Ureter (tissue), 1 donor: Measurements from ENCODE around the gene FER1L5. TPM values are rescaled to one million over a fixed set of nuclear protein-coding genes. Genes with fewer than 3 reads are reported as not detected.

Source experiments
- DNase-seq: peaks from one replicate; pipeline ENCODE4 v3.0.0-alpha.2; 2020; ENCODE audit warnings: low spot score
- total RNA-seq: library from RNA; stranded (reverse); gene quantifications from one replicate; pipeline ENCODE4 v1.2.4, GENCODE V29; 2023
- donor health status: DM: yes; HTN: yes; CAD: no.

FER1L5 gene
- total RNA-seq, 1 donor from 2014 or later: 1.1 TPM

DNA sequence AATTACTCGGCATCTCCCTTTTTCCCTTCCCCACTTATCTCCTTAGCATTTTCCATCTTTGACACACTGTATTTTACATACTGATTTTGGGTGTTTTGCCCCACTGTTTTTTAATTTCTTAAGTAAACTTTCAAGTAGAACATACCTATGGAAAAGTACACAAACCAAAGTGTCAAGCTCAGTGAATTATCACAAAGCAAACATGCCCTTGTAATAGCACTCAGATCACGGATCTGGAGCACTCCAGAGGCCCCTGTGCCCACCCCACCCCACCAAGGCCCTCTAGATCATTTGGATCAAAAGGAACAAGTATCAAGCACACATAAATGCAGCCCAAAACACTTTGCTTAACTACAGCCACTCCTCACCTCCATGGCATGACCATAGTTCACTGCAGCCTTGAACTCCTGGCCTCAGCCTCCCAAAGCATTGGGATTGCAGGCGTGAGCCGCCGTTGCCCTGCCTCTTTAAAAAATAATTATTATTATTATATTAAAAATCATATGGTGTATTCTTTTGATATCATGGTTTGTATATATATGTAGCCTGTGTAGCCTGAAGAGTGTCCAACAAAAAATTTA is 38.1 kb downstream of the FER1L5 start:
- DNase-seq: no peak

DNA sequence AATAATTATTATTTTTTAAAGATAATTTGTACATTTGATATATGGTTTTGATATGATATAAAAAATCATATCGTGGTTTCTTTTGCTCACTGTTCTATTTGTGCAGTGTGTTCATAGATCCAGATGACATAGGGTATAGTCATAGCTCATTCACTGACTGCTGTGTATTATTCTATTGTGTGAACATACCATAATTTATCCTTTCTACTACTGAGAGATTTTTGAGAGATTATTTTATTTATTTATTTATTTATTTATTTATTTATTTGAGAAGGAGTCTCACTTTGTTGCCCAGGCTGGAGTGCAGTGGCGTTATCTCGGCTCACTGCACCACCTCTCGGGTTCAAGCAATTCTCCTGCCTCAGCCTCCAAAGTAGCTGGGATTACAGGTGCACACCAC is 39.0 kb downstream of the FER1L5 start:
- no peak for DNase-seq

DNA sequence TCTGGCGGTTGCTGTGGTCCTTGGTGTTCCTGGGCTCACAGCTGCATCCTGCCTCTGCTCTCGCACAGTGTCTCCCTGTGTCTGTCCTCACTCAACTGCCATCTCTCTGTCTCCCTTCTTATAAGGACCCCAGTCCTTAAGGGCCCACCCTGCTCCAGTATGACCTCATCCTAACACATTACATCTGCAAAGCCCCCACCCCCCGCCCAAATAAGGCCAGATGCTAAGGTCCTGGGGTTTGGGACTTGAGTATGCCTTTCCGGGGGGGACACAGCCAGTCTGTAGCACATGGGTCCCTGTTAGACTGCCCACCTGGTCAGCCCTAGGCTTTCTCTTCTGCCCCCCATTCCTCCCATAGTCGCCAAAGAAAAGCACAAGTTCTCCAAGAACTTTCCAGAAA is 40.7 kb downstream of the FER1L5 start:
- no peak for DNase-seq

DNA sequence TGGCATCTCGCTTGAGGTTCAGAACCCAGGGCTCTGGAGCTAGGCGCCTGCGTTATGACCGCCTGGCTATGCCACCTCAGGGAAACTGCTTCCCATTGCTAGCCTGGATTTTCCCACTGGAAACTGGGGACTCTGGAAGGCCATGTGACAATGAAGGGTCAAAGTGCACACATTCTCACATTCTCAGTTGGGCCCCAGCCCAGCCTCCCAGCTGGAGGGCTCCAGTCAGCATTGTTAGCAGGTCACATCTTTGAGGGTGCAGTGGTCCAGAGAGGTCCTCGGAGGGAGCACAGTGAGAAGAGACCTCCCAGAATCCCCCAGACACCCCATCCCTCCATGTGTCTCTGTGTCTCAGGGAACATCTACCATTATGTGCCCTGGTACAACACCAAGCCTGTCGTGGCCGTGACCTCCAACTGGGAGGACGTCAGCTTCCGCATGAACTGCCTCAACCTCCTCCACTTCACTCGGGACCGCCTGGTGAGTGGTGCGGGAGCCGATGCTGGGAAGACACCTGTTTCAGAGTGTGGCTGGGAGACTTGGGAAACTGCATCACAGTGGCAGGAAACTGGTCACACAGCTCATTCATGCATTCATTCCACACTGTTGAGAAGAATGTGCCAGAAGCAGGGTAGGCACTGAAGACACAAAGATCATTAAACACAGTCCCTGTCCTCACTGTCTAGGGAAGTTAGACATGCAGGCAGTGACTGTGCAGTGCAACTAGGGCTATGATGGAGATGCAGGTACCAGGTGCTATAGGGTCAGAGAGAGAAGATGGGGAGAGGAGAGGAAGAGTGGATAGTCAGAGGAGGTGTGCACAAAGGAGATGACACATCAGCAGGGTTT is 41.6 kb downstream of the FER1L5 start:
- no peak for DNase-seq

DNA sequence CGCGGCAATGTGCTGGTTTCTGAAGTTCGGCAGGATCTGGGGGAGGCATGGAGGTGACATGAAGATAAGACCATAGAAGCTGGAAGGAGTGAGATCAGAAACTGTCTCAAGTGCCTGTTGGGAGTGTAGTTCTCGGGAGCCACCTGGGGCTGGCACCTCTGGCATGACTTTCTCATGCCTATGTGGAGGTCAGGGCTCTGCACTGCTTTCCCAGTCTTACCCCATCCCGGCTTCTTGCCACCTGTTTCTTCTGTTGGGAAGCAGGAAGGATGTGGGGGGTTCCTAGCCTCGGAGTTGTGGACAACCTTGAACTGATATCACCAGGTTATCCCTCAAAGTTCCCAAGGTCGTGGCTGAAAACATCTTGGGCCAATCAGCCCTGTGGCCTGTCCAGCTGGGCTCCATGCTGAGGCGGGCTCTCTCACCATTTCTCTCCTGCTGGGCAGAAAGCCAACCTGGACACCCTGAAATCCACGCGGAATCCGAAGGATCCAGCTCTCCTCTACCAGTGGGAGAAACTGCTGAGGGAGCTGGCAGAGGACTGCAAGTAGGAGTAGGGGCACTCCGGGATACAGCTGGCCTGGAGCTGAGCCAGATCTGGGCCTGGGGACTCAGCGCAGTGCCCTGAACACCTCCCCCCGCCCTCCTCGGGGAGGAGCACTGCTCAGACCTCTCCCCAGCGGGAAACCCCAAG is 42.5 kb downstream of the FER1L5 start:
- DNase-seq: no peak

DNA sequence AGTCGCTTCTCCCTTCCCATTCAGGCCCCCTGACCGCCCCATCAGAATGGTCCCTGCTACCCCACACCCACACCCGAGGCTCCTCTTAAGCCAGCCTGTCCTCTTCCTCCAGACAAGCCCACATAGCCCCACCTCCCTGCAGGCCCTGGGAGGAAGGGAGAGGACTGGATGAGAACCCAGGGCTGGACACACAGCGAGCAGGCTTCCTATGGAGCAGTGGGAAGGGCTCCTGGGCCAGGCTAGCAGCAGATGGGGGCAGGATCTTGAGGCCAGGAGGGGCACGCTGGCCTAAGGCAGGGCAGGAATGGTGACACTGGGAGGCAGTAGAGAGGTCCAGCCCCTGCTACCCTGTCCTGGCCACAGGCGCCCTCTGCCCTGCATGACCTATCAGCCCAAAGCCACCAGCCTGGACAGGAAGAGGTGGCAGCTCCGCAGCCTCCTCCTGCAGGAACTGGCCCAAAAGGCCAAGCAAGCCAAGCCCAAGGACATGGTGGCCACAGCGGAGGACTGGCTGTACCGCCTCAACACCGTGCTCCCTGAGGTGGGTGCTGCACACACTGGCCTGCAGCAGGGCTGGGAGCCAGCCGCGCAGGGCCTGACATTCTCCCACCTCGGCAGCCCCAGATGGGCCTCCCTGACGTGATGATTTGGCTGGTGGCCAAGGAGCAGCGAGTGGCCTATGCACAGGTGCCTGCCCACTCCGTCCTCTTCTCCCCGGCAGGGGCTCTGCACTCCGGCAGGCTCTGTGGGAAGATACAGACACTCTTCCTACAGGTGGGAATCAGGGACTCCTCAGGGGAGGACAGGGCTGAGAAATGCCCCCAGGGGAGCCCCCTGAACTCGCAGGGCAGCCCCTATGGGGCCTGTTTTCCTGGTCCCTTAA is 43.3 kb downstream of the FER1L5 start:
- DNase-seq: no peak

DNA sequence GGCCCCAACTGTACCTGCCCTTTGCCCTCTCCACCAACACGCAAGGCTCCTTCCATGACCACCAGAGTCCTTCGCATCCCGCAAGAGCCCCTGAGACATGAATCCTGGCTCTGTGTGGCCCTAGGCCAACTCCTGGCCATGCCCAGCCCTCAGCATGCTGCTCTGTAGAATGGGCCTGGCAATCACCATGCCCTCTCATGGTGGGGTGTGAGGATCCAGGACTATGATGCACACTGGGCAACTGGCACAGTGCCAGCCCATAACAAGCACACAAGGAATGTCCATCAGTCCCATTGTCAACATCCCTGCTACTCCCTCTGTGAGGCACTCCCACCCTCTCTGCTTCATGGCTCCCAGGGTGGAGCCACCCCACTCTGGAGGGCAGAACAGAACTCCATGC is 44.7 kb downstream of the FER1L5 start:
- DNase-seq: no peak

DNA sequence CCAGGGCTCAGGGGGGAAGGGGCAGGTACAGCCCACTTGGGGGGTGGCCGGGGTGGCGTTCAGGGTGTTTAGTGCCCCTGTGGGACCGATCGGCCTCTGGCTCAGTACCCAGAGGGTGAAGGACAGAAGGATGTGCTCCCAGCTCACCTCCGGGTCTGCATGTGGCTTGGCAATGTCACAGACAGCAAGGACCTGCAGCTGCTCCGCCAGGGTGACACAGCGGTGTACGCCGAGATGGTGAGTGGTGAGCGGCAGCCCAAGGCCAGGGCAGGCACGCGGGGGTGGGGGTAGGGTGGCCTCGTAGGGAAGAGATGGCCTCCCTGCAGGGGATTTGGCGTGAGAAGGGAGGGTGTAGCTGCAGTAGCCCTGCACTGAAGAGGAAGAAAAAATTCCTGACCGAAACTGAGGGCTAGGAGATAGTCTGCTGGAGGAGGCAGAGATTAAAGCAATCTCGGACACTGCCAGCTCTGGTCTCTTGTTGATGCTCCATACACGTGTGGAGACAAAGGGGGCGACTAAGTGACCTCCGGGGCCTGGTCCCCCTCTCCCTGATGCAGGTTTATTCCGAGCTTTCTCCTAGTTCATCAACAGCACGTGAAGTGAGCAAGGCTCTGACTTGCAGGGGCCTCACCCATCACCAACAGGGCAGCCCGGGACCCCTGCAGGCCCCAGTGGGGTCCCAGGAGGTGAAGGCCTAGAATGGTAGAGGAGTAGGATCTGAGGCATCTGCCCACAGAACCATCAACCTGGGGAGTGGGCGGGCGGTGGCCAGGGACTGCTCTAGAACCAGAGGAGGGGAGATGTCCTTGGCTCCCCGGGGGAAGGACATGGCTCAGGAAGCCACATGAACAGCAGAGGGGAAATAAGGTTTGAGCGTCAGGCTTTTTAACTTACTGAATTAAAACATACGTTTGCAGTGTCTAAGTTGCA is 45.4 kb downstream of the FER1L5 start:
- no peak for DNase-seq

DNA sequence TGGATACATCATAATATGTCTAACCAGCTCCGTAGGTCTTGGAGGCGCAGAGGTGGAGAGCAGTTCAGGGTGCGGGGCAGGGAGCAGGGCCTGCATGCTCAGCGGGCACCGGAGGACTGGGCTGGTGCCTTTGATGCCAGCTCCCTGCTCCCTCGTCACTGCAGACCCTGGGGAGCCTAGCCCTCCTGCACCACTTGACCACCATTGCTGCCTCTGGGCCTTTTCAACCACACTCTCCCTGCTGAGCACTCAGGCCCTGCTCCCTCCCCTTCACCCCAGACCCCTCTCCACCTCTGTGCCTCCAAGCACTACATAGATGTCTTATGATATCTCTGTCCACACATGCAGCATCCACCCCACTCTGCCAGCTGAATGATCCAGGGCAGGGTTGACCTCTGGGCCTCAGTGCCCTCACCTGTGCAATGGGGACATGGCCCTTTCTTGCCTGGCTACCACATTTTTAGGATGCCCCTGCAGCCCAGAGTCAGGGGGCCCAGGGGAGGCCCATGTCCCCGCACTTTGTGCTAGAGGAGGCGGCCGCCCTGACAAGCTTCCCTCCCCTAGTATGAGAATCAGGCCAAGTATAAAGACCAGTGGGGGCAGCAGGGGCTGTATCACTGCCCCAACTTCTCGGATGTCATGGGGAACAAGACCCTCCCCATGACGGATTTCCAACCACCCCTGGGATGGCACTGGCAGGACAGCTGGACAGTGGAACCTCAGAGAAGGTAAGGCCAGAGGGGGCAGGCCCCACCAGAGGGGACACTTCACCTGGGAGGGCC is 46.3 kb downstream of the FER1L5 start:
- no peak for DNase-seq

DNA sequence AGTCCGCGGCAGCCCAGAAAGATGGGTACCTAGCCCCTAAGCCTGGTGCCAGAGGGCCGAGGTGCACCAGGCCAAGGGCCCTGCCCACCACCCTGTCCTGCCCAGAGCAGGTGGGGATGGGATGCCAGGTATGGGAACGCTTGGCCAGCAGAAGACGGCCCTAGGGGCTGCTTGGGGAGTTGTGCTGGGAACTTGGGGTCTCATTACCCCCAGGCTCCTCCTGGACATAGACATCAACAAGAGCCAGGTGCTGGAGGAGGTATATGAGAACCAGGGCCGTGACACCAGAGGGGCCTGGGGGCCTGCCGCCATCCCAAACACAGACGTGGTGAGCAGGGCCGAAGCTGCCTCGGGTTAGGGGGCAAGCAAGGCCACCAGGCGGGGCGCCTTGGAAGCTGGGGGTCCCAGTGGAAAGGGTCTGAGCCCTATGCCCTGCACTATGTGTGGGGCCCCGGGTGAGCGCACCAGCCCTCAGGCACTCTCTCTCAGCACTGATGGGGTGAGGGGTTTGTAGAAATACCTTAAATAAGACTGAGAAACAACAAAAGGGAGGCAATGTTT is 46.9 kb downstream of the FER1L5 start:
- no peak for DNase-seq

DNA sequence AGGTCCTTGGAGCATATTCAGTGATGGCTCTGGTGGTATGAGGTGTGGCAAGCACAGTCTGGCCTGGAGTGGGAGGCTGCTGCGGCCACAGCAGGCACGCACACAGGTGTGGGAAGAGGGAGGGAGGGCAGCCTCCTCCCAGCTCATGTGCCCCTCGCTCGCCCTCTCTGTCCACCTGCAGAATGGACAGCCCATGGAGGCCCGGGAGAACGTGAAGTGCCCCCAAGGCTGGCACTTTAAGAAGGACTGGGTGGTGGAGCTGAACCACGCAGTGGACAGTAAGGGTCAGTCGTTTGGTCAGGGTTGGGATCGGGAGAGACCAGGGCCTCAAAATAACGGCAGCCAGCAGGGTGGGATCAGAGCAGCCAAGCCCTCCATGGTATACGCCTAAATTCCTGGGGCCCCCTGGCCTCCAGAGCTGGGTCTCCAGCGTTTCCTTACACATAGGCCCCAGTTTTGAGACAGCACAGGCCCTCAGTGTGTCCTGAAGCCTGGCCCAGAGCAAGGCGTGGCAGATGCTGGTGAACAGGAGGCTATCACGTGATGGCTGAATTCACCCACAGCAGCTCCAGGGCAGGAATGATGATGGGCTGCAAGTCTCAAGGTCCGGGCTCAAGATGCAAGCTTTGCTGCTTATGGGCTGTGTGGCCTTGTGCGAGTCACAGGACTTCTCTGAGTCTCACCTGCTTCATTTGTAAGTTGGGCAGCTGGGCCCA is 47.9 kb downstream of the FER1L5 start:
- no peak for DNase-seq

DNA sequence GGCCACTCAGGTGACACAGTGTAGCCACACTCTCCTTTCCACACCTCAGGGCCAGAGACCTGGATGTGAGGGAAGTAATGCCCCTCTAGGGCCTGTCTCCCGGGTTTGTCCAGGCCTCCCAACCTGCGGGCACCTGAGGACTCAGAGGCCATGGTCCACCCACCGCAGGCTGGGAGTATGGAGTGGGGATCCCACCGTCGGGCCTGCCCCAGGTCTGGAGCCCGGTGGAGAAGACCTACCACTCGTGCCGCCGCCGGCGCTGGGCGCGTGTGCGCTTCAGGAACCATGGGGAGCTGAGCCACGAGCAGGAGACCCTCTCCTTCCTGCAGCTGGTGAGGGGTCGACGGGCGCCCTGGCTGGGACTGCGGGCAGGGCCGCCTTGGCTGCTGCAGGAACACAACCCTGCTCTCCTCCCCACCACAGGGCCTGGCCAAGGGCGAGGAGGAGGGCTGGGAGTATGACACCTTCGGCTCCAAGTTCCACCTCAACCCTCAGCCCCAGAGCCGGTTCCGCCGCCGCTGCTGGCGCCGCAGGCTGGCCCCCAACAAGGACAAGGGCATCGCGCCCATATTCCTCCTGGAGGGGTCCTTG is 48.6 kb downstream of the FER1L5 start:
- no peak for DNase-seq

DNA sequence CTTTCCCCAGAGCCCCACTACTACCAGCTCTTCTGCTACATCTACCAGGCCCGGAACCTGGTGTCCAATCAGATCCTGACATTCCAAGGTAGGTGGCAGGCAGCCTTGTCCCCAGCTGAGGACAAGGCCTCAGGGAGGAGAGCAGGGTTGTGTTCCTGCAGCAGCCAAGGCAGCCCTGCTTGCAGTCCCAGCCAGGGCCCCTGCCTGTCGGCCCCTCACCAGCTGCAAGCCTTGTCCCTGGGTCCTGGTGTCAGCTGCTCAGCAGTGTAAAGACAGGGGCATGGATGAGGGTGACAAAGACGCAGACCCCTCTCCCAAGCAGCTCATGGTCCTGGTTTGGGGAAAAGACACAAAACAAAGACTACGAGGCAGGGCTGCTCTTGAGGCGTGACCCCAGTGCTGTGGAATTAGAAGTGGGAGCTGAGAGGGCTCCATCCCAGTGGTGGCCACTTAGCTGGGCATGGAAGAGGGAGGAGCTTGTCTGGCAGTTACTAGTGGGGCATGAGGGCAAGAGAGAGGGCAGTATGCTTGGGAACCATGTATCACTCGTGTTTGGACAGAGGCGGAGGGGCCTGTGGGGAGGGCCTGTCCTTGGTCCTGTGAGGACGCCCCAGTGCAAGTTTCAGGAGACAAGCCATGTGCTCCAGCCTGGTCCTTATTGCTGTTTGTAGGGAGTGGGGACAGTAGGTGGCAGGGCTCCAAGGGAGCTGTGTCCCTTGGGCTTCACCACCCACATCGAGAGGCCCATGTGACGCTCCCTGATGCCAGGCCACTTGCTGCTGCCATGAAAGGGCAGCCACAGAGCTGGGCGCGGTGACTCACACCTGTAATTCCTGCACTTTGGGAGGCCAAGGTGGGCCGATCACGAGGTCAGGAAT is 49.8 kb downstream of the FER1L5 start:
- DNase-seq: no peak

DNA sequence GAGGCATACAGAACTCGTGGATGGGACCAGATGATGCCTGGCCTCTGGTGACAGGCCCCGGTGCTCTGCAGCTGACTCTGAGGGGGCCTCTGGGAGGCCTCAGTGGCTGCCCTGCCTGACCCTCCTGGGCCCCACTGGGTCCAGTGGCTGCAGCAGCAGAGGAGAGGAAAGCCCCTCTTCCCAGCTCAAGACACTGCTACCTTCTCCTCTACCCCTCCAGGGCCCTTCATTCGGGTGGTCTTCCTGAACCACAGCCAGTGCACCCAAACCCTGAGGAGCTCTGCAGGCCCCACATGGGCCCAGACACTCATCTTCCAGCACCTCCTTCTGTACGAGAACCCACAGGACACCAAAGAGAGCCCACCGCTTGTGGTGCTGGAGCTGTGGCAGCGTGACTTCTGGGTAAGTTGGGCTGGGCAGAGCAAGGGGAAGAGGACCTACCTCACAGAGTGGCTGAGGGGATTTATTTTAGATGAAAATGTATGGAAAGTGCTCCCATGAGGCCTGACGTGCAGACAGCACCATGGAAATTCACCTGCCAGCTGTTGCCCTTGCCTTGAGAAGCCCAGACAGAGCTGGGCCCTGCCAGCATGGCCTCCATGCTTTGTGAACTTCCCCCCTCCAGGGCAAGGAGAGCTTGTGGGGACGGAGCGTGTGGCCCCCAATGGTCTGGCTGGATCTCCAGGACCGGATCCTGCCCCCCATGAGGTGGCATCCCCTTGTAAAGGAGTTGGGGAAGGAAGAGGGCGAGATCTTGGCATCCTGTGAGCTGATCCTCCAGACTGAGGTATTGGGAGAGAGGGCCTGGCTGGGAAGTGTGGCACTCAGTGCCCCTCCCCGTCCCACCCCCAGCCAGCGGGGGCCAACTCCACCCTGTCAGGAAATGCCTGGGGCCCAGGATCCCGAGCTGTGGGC is 51.0 kb downstream of the FER1L5 start:
- no peak for DNase-seq

DNA sequence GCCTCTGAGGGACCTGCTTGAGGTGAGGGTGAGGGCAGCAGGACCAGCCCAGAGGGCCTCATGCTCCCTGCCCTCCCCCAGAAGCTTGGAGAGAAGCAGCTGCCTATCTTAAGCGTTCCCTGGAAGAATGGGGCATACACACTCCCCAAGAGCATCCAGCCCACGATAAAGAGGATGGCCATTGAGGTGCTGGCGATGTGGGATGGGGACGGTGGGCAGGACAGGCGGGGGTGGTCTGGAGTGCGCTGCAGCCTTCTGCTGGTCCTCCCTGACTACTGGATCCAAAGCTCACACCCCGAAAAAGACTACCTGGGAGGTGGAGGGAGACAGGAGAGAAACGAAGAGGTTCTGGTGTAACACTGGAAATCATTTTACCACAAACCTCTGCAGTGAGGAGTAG is 51.7 kb downstream of the FER1L5 start:
- DNase-seq: no peak

DNA sequence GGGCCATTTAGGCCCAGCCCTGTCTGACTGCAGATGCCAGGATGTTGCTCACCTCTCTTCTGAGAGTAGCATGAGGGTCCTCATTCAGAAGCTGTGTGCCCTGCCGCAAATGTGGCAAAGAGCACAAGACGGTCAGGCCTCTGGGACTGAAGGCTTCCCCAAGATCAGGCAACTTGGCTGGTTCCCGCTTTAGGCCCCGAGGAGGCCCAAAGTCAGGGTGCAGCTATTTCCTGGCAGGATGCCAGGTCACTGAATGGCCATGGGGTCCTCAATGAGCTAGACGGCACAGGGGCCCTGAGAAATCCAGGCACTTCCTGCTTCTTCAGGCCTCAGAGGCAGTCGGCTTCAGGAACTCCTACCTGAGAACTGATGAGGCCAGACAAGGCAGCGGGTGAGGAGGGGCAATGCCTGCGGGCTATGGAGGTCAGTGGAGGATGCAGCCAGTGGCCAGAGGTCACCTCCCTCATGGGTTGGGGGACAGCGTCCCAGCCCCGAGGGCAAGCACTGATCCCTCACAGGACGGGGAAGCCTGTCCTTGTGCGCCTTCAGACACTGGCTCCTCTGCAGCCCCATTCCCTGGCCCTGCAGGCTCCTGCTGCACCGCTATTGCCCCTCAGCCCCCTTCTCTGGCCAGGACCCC is 52.4 kb downstream of the FER1L5 start:
- no peak for DNase-seq
